Large intestine (tissue), 12 donors: ENCODE measurements around the gene PRKACG. TPM values are rescaled to one million over a fixed set of nuclear protein-coding genes. Genes with fewer than 3 reads are reported as not detected.
"Not testable (repeated sequence)": the region's sequence is repeated elsewhere in the genome, so short reads cannot be mapped to it uniquely, and the experiment has no call there.

Experiments used
- DNase-seq, 2 donors: peaks; one replicate each; pipeline versions ENCODE4 v3.0.0 to v3.0.0-alpha.2; 2013
- H3K27ac ChIP-seq: one replicate; pipeline ENCODE4 v1.5.1; 2013; ENCODE audit warnings: low read length
- H3K27me3 ChIP-seq: 2 replicates; pipeline ENCODE4 v1.6.1; 2013; ENCODE audit warnings: low read length; ENCODE audit not compliant: control insufficient read depth, insufficient read depth
- H3K36me3 ChIP-seq: 2 replicates; pipeline ENCODE4 v1.6.1; 2013; ENCODE audit warnings: low read length; ENCODE audit not compliant: control insufficient read depth, insufficient read depth
- H3K4me1 ChIP-seq: one replicate; pipeline ENCODE4 v1.6.1; 2013; ENCODE audit warnings: low read length; ENCODE audit not compliant: control insufficient read depth, insufficient read depth
- H3K4me3 ChIP-seq: one replicate; pipeline ENCODE4 v1.5.1; 2013; ENCODE audit warnings: low read length
- H3K9me3 ChIP-seq: one replicate; pipeline ENCODE4 v1.6.1; 2013; ENCODE audit warnings: mild to moderate bottlenecking, low read depth, low read length, moderate library complexity; ENCODE audit not compliant: control insufficient read depth
- WGBS: methylation state at CpG from one replicate; pipeline ENCODE4 v1.1.5; 2013; ENCODE audit warnings: low lambda C conversion rate; ENCODE audit not compliant: insufficient coverage; 5-methylcytosine and 5-hydroxymethylcytosine counted together
- long read RNA-seq, 11 donors: transcript quantifications; one replicate each; lab custom pipeline, GENCODE V29; 2026
- polyA plus RNA-seq: library from polyadenylated mRNA; unstranded; fragments of 120-200 nt; gene quantifications from one replicate; pipeline ENCODE4 v1.2.1, GENCODE V29; 2013

Gene PRKACG
- 0.04 TPM for polyA plus RNA-seq
- long read RNA-seq, donor 1, result 0 reads
- long read RNA-seq, donor 2, result 0 reads
- long read RNA-seq, donor 3, result 0 reads
- long read RNA-seq, donor 4, result 0 reads
- long read RNA-seq, donor 5, result 0 reads
- long read RNA-seq, donor 6, result 0 reads
- long read RNA-seq, donor 7, result 0 reads
- long read RNA-seq, donor 8, result 0 reads
- long read RNA-seq, donor 9, result 0 reads
- long read RNA-seq, donor 10, result 0 reads
- long read RNA-seq, donor 11, result 0 reads

GRCh38 chr9:69014013-69014412, at the start of gene PRKACG:
Gene PRKACG (minus strand): TSS chr9:69014113. CDS start chr9:69014092, 21 bp downstream.
- Histone ChIP-seq H3K27me3 (no peaks in the 10 kb centered on the region), H3K27ac (no peak within 1 kb of the TSS), H3K9me3 (peaks cover 7% of the 10 kb centered on the region), H3K4me3 (no peak within 1 kb of the TSS), H3K36me3 (peaks cover 6% of the 10 kb centered on the region), H3K4me1 (no peaks in the 10 kb centered on the region)
- no peak for DNase-seq
- WGBS, result no CpG with 5 or more reads among the region's 29 CpGs

- Histone ChIP-seq H3K4me1 (no peaks in the 10 kb centered on the region), H3K9me3 (no peaks in the 10 kb centered on the region), H3K27ac (no peak overlapping the region), H3K36me3 (peaks cover 23% of the 10 kb centered on the region), H3K4me3 (no peak overlapping the region), H3K27me3 (no peaks in the 10 kb centered on the region)
- WGBS, result 100% methylated on average over 1 of the region's 5 CpGs
- DNase-seq, result no peak
Measured at GRCh38 chr9:69062195-69062594, 48.3 kb upstream of the PRKACG start.

- no peak overlapping the region for H3K4me3 ChIP-seq
- H3K27me3 ChIP-seq, result no peaks in the 10 kb centered on the region
- peaks cover 17% of the 10 kb centered on the region for H3K36me3 ChIP-seq
- no CpG with 5 or more reads among the region's 1 CpG for WGBS
- H3K27ac ChIP-seq, result no peak overlapping the region
- H3K4me1 ChIP-seq, result no peaks in the 10 kb centered on the region
- DNase-seq, result no peak
- H3K9me3 ChIP-seq, result no peaks in the 10 kb centered on the region
Measured at GRCh38 chr9:69060766-69061165, 46.9 kb upstream of the PRKACG start.

DNA sequence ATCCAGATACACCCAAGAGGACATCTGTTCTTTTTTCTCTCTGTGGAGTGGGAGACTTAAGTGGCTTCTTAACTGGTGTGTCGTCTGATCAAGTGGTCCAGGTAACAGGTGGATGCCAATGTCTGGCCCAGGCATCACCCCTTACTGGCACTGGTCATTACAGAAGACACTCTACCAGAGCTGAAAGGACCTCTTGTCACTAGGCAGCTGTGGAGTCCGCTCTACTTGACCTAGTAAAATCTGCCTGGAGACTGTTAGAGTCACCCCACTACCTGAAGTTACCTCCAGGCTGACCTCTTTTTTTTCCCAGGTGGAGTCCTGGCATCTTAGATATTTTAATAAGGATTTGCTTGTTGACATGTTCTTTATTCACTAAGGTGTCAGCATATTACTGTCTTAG, 44.2 kb upstream of the PRKACG start:
- no peaks in the 10 kb centered on the region for H3K27me3 ChIP-seq
- no peaks in the 10 kb centered on the region for H3K9me3 ChIP-seq
- no peak for DNase-seq
- peaks cover 19% of the 10 kb centered on the region for H3K36me3 ChIP-seq
- H3K4me1 ChIP-seq, result no peaks in the 10 kb centered on the region
- no CpG with 5 or more reads among the region's 2 CpGs for WGBS
- H3K4me3 ChIP-seq, result no peak overlapping the region
- no peak overlapping the region for H3K27ac ChIP-seq

GRCh38 chr9:69056191-69056815, 42.4 kb upstream of the PRKACG start:
- Histone ChIP-seq H3K4me1 (no peaks in the 10 kb centered on the region), H3K4me3 (no peak overlapping the region), H3K9me3 (no peaks in the 10 kb centered on the region), H3K27ac (no peak overlapping the region), H3K36me3 (peaks cover 19% of the 10 kb centered on the region), H3K27me3 (no peaks in the 10 kb centered on the region)
- 100% methylated on average over 1 of the region's 4 CpGs for WGBS
- DNase-seq, result no peak

DNA sequence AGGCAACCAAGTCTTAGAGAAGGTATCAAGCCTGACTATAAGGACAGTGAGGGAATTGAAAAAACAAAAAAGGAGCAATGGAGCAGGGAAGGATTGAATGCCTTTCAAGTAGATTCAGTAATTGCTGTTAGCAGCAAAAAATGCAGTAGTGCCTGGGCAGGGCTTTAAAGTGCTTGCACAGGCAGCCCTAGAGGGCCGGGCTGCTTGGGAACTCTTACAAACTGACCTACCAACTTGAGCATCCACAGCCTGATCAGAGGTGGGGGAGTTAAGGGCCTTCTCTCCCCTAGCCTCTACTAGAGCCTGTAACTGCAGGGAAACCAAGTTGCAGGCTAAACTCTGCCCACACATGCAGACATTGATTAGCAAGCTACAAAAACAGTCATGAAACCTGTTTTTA, 41.1 kb upstream of the PRKACG start:
- no peaks in the 10 kb centered on the region for H3K4me1 ChIP-seq
- no peaks in the 10 kb centered on the region for H3K27me3 ChIP-seq
- H3K27ac ChIP-seq, result no peak overlapping the region
- H3K9me3 ChIP-seq, result no peaks in the 10 kb centered on the region
- no CpG with 5 or more reads among the region's 1 CpG for WGBS
- DNase-seq, result no peak
- no peak overlapping the region for H3K4me3 ChIP-seq
- H3K36me3 ChIP-seq, result peaks cover 16% of the 10 kb centered on the region

DNA sequence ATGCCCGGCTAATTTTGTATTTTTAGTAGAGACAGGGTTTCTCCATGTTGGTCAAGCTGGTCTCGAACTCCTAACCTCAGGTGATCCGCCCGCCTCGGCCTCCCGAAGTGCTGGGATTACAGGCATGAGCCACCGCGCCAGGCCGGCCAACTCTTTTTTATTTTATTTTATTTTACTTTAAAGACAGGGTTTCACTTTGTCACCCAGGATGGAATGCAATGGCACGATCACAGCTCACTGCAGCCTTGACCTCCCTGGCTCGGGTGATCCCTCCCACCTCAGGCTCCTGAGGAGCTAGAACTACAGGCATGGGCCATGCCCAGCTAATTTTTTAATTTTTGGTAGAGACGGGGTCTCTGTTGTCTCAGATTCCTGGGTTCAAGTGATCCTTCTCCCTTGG, 37.0 kb upstream of the PRKACG start:
- WGBS, result 95% methylated on average over 4 of the region's 12 CpGs
- not testable (repeated sequence) for H3K9me3 ChIP-seq, H3K4me3 ChIP-seq, DNase-seq, H3K27ac ChIP-seq, H3K27me3 ChIP-seq, H3K4me1 ChIP-seq
- H3K36me3 ChIP-seq, result peaks cover 23% of the 10 kb centered on the region

DNA sequence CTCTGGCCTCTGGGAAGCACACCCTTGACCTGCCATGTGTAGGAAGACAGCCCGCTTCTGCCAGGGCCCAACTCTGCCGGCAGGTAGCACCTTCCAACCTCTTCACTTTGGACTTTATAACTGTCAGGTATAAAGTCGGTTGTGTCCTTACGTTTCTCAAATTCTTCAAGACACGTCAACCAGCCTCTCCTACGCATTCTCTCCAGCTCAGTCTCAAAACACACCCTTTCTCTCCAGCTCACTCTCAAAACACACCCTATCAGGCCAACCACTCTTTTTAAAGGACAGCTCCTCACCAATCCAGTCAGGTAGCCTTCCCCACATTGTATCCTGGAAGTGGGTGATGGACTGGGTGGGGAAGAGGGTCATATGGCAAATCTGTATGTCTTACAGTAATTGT, 35.2 kb upstream of the PRKACG start:
- no peak overlapping the region for H3K27ac ChIP-seq
- DNase-seq, result no peak
- H3K36me3 ChIP-seq, result peaks cover 19% of the 10 kb centered on the region
- H3K4me3 ChIP-seq, result no peak overlapping the region
- H3K9me3 ChIP-seq, result no peaks in the 10 kb centered on the region
- H3K4me1 ChIP-seq, result no peaks in the 10 kb centered on the region
- no peaks in the 10 kb centered on the region for H3K27me3 ChIP-seq
- 100% methylated on average over 1 of the region's 6 CpGs for WGBS

DNA sequence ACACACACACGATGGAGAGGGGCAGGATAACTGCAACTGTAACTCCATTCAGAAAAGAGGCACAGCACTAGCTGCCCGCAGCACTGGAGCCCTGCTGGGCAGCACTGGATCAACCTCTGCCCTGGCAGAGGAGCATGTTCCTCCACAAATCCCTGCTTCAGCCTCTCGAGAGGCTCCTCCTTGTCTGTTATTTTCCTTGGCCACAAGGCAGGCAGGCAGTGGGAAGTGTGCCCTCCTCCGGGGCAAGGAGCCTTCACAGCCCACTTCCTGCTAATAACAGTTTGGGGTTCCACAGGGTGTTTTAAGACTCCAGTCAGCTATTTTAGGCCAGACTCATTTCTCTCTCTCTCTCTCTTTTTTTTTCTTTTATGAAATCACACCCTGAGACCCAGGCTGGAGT, 33.5 kb upstream of the PRKACG start:
- WGBS, result no CpG with 5 or more reads among the region's 4 CpGs
- Histone ChIP-seq H3K4me3 (no peak overlapping the region), H3K36me3 (peaks cover 19% of the 10 kb centered on the region), H3K4me1 (no peaks in the 10 kb centered on the region), H3K9me3 (no peaks in the 10 kb centered on the region), H3K27me3 (no peaks in the 10 kb centered on the region), H3K27ac (no peak overlapping the region)
- DNase-seq, result no peak

GRCh38 chr9:69046723-69047122, 32.8 kb upstream of the PRKACG start:
- Histone ChIP-seq H3K9me3 (no peaks in the 10 kb centered on the region), H3K4me1 (no peaks in the 10 kb centered on the region), H3K27ac (no peak overlapping the region), H3K27me3 (no peaks in the 10 kb centered on the region), H3K4me3 (no peak overlapping the region), H3K36me3 (peaks cover 19% of the 10 kb centered on the region)
- no peak for DNase-seq
- no CpG with 5 or more reads among the region's 4 CpGs for WGBS

DNA sequence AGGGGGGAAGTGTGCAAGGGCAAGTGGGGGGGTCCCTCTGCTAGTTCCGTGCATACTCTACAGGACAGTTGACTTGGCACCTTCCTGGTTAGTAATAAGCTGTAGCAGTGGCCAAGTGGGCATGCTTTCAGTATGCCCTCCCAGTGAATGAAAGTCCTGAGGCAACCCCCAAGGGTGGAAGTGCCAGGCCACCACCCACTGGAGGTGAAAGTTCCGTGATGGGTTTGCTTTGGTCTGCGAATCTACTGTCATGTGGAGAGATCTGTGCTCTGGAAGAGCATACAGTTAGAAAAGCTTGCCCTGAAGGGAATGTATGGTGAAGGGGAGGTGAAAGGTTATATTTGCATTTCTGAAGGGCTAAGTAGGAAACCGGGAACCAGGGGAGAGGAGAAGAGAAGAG, 31.9 kb upstream of the PRKACG start:
- peaks cover 19% of the 10 kb centered on the region for H3K36me3 ChIP-seq
- no peak overlapping the region for H3K27ac ChIP-seq
- no peak for DNase-seq
- H3K4me1 ChIP-seq, result no peaks in the 10 kb centered on the region
- H3K4me3 ChIP-seq, result no peak overlapping the region
- WGBS, result 20% methylated on average over 1 of the region's 4 CpGs
- no peaks in the 10 kb centered on the region for H3K9me3 ChIP-seq
- no peaks in the 10 kb centered on the region for H3K27me3 ChIP-seq
